Measurements from ENCODE around the gene DBF4. TPM values are rescaled to one million over a fixed set of nuclear protein-coding genes. Genes with fewer than 3 reads are reported as not detected.
A peak's percentile ranks its signal among the peaks of the same experiment; 100 is the strongest.
"Not testable (repeated sequence)": the region's sequence is repeated elsewhere in the genome, so short reads cannot be mapped to it uniquely, and the experiment has no call there.

The DBF4 gene
- total RNA-seq, 1 donor from 2014 or later, result 23.7 TPM

- Mint-ChIP-seq H3K4me3 (ENCODE audit: unreplicated experiment) (no peak overlapping the region), H3K27ac (ENCODE audit: unreplicated experiment) (no peak overlapping the region), H3K9me3 (ENCODE audit: unreplicated experiment) (peaks cover 4% of the 10 kb centered on the region), H3K27me3 (ENCODE audit: unreplicated experiment) (no peaks in the 10 kb centered on the region), H3K4me1 (ENCODE audit: low read depth, unreplicated experiment) (no peaks in the 10 kb centered on the region), H3K36me3 (ENCODE audit: unreplicated experiment) (peaks cover 24% of the 10 kb centered on the region)
- no peak for TF ChIP-seq CTCF (IDR thresholded peaks at IDR 0.05; ENCODE audit: partially characterized antibody, unreplicated experiment)
- DNase-seq, result no peak
These were observed 5.8 kb upstream of the DBF4 start for GRCh38 chr7:87870471-87870870.

GRCh38 chr7:87872346-87872745 is 3.9 kb upstream of the DBF4 start:
- TF ChIP-seq CTCF (IDR thresholded peaks at IDR 0.05; ENCODE audit: partially characterized antibody, unreplicated experiment), result no peak
- Mint-ChIP-seq H3K27ac (ENCODE audit: unreplicated experiment) (no peak overlapping the region), H3K4me1 (ENCODE audit: low read depth, unreplicated experiment) (no peaks in the 10 kb centered on the region), H3K4me3 (ENCODE audit: unreplicated experiment) (no peak overlapping the region), H3K9me3 (ENCODE audit: unreplicated experiment) (peaks cover 5% of the 10 kb centered on the region), H3K36me3 (ENCODE audit: unreplicated experiment) (peaks cover 10% of the 10 kb centered on the region), H3K27me3 (ENCODE audit: unreplicated experiment) (peaks cover 2% of the 10 kb centered on the region)
- no peak for DNase-seq

- not testable (repeated sequence) for H3K4me3 Mint-ChIP-seq (ENCODE audit: unreplicated experiment); DNase-seq; H3K27me3 Mint-ChIP-seq (ENCODE audit: unreplicated experiment); H3K9me3 Mint-ChIP-seq (ENCODE audit: unreplicated experiment); H3K4me1 Mint-ChIP-seq (ENCODE audit: low read depth, unreplicated experiment); H3K27ac Mint-ChIP-seq (ENCODE audit: unreplicated experiment); H3K36me3 Mint-ChIP-seq (ENCODE audit: unreplicated experiment)
These were observed 3.0 kb upstream of the DBF4 start for GRCh38 chr7:87873328-87873727.

- H3K27me3 Mint-ChIP-seq (ENCODE audit: unreplicated experiment), result peaks cover 2% of the 10 kb centered on the region
- no peak overlapping the region for H3K4me3 Mint-ChIP-seq (ENCODE audit: unreplicated experiment)
- no peak overlapping the region for H3K27ac Mint-ChIP-seq (ENCODE audit: unreplicated experiment)
- DNase-seq, result no peak
- H3K36me3 Mint-ChIP-seq (ENCODE audit: unreplicated experiment), result peaks cover 6% of the 10 kb centered on the region
- H3K9me3 Mint-ChIP-seq (ENCODE audit: unreplicated experiment), result peaks cover 5% of the 10 kb centered on the region
- TF ChIP-seq CTCF (IDR thresholded peaks at IDR 0.05; ENCODE audit: partially characterized antibody, unreplicated experiment), result no peak
- H3K4me1 Mint-ChIP-seq (ENCODE audit: low read depth, unreplicated experiment), result peaks cover 4% of the 10 kb centered on the region
These were observed 2.2 kb upstream of the DBF4 start for GRCh38 chr7:87874066-87874465.

GRCh38 chr7:87875151-87876039 is 898 bp upstream of the DBF4 start:
- DNase-seq, result peak; percentile 59
- peaks cover 4% of the 10 kb centered on the region for H3K4me1 Mint-ChIP-seq (ENCODE audit: low read depth, unreplicated experiment)

More at GRCh38 chr7:87875151-87876039, 898 bp upstream of the DBF4 start:
- Mint-ChIP-seq H3K36me3 (ENCODE audit: unreplicated experiment) (peaks cover 6% of the 10 kb centered on the region), H3K4me3 (ENCODE audit: unreplicated experiment) (peak overlapping the region; percentile 96), H3K9me3 (ENCODE audit: unreplicated experiment) (peaks cover 5% of the 10 kb centered on the region), H3K27me3 (ENCODE audit: unreplicated experiment) (peaks cover 2% of the 10 kb centered on the region), H3K27ac (ENCODE audit: unreplicated experiment) (peak overlapping the region; percentile 49)
- no peak for TF ChIP-seq CTCF (IDR thresholded peaks at IDR 0.05; ENCODE audit: partially characterized antibody, unreplicated experiment)
